ENCODE results near the gene CRTC2.
A peak's percentile ranks its signal among the peaks of the same experiment; 100 is the strongest.
"Not testable (repeated sequence)": the region's sequence is repeated elsewhere in the genome, so short reads cannot be mapped to it uniquely, and the experiment has no call there.

Gene CRTC2

GRCh38 chr1:153928245-153928644, 30.2 kb downstream of the CRTC2 start:
- DNase-seq (ENCODE audit: low read depth): no peak

DNA sequence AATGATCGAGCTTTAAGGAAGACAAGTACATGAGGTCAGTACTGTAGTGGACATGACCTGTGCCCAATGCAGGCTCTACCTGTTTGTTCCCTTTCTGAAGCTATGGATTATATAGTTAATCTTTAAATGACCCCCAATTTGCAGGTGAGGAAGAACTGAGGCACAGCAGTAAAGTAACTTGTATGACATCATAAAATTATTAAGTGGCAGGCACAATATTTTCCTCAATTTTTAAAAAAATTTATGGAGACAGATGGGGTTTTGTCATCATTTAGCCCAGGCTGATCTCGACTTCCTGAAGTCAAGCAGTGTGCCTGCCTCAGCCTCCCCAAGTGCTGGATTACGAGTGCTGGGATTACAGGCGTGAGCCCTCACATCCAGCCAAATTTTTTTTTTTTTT, 32.0 kb downstream of the CRTC2 start:
- no peak for DNase-seq (ENCODE audit: low read depth)

DNA sequence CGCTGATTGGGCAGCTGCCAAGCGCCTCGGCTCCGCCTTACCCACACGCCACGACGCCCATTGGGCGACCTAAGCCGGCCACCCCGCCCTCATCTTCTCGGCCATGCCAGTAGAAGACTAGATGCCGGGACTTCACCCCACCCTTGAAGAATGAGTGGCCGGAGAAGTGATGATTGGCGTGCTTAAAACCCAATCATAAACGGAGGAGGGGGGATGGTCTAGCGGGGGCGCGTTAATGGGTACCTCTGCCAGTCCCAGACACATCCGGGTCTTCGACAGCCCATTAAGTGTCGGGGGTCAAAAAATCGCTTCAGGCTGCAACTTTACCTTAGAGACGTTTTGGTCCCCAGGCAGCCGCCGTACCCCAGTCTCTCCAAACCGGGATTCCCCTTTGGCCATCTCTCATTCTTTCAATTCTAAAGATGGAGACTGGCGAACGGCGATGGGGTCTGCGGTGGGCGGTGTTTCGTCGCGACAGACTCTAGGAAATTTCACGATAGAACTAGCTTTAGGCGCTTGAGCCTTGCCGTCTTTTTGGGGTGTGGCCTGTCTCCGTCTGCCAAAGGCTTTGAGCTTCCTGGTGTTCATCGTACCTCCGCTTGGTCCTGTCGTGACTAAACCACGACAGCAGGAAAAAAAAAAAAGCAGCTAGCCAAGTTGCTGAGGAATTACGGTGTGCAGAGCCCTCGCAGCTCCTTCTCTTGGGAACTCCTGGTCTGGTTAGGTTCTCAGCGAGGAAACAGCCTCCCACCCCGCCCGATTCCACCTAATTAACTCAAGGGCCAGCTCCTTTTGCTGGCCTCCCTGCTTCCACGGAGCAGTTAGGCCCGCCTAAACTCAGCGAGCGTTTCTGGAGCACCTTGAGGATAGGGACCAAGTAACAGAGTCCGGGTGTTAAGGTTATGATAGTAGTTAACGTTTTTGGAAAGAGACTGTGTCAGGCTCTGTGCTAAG, 35.2 kb downstream of the CRTC2 start, which contains the start of gene GATAD2B:
GATAD2B (minus strand) TSS at position 1 of the 954 bp plus-strand sequence. CDS start 94,625 bp downstream, outside the sequence.
- DNase-seq (ENCODE audit: low read depth): peak; percentile 96

DNA sequence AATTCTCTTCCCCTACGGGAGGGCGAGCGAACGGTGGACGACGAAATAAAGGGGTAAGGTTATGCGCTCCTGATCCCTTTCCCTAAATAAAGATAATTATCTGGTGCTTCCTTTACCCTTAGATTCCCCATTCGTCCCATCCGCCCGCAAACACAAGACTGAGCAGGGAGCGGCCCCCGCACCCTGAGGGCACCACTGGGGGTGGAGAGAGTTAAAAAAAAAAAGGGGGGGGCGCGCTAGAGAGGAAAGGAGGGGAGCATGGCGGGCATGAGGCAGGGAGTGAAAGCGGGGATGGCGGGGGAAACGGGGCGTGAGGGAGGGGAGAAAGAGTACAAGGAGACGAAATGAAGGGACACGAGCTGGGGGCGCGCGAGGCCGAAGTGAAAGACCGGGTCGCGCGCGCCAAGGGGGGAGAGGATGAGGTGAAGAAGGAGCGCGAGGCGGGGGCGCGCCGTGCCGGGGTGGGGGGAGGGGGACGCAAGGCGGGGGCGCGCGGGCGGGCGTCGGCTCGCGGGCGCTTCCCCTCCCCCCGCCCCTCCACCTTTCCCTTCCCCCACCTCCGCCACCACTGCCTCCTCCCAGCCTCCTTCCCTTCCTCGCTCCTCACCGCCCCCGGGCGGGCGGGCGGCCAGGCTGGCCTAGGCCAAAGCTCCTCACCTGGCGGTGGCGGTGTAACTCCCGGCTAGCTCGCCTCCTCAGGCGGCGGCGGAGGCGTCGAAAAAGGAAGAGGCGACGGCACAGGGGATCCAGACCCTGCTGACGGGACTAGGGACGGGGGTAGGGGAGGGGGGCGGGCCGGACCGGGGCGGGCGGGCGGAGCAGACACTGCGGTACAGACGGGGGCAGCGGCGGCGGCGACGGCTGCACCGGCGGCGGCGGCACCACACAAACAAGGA, 36.1 kb downstream of the CRTC2 start:
- no peak for DNase-seq (ENCODE audit: low read depth)

DNA sequence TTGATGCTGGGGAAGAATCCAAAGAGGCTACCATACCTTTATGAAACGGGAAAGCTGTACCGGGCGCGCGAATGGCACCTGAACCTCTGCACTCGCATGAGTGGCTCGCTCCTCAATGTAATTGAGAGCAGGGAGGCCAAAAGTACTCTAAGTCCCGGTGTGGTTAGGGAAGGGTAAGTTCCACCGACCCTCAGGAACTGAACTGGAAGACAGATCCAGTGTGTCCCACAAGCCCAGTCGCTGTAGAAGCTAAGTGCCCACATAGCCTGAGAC, 36.7 kb downstream of the CRTC2 start:
- no peak for DNase-seq (ENCODE audit: low read depth)

- no peak for DNase-seq (ENCODE audit: low read depth)
Observed at GRCh38 chr1:153921080-153921802, 37.2 kb downstream of the CRTC2 start.

GRCh38 chr1:153919876-153920852, 38.2 kb downstream of the CRTC2 start:
- DNase-seq (ENCODE audit: low read depth): no peak

DNA sequence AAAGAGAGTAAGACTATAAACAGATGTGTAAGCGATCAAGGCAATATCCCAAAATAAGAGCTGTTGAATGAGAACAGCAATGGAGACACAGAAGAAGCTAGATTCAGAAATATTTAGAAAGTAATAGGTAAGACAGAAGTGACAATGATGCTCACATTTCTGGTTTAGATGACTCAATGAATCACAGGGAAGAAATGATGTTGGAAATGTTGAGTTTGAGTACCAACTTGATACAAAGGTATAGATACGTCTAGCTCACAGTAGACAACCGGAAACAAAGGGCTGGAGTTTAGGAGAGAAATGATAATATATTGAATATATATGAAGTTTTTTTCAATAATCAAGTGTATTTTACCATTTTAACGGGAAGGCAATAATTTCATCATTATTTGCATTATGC, 42.1 kb downstream of the CRTC2 start:
- DNase-seq (ENCODE audit: low read depth): no peak

- DNase-seq (ENCODE audit: low read depth): no peak
Observed at GRCh38 chr1:153912349-153912748, 46.1 kb downstream of the CRTC2 start.

GRCh38 chr1:153910560-153910959, 47.9 kb downstream of the CRTC2 start:
- DNase-seq (ENCODE audit: low read depth): not testable (repeated sequence)

- no peak for DNase-seq (ENCODE audit: low read depth)
Observed at GRCh38 chr1:153908071-153908470, 50.3 kb downstream of the CRTC2 start.

GRCh38 chr1:153907134-153907533, 51.3 kb downstream of the CRTC2 start:
- no peak for DNase-seq (ENCODE audit: low read depth)

- no peak for DNase-seq (ENCODE audit: low read depth)
Observed at GRCh38 chr1:153906396-153906795, 52.0 kb downstream of the CRTC2 start.

DNA sequence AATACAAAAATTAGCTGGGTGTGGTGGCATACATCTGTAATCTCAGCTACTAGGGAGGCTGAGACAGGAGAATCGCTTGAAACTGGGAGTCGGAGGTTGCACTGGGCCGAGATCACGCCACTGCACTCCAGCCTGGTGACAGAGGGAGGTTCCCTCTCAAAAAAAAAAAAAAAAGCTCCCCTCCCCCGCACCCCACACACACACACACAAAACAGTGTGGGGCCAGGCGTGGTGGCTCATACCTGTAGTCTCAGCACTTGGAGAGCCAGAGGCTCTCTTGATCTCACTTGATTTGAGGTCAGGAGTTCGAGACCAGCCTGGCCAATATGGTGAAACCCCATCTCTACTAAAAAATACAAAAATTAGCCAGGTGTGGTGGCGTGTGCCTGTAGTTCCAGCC, 52.5 kb downstream of the CRTC2 start:
- DNase-seq (ENCODE audit: low read depth): not testable (repeated sequence)

DNA sequence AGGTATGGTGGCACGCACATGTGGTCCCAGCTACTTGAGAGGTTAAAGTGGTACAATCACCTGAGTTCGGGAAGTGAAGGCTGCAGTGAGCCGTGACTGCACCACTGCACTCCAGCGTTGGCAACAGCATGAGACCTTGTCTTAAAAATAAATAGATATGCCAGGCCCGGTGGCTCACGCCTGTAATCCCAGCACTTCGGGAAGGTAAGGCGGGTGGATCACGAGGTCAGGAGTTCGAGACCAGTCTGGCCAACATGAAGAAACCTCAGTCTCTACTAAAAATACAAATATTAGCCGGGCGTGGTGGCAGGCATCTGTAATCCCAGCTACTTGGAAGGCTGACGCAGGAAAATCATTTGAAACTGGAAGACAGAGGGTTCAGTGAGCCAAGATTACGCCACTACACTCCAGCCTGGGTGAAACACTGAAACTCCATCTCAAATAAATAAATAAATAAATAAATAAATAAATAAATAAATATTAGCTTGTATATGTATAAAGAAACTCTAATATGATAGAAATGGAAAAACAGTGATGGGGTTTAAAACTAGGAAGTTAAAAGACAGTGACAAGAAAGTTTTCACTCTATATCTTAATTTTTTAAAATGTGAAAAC, 54.5 kb downstream of the CRTC2 start:
- DNase-seq (ENCODE audit: low read depth): no peak

- no peak for DNase-seq (ENCODE audit: low read depth)
Observed at GRCh38 chr1:153899509-153899908, 58.9 kb downstream of the CRTC2 start.
